ENCODE measurements around the gene TXNDC5. TPM values are rescaled to one million over a fixed set of nuclear protein-coding genes. Genes with fewer than 3 reads are reported as not detected.

The TXNDC5 gene
- total and polyA plus RNA-seq, 5 experiments from 2014 or later: 10.7 to 25.2 (median 14.5) TPM

- peak overlapping the region in 2 of 10 donors; percentile 57 to 79 for H3K27ac Mint-ChIP-seq
- POLR2A ChIA-PET: no interaction called here
Measured at GRCh38 chr6:7887278-7887991, 23.2 kb downstream of the TXNDC5 start.

GRCh38 chr6:7886132-7886531 is 24.5 kb downstream of the TXNDC5 start:
- POLR2A ChIA-PET: no interaction called here
- H3K4me3 Mint-ChIP-seq: no peak overlapping the region
- H3K27ac Mint-ChIP-seq: no peak overlapping the region

More at GRCh38 chr6:7887278-7887991, 23.2 kb downstream of the TXNDC5 start:
- H3K4me1 Mint-ChIP-seq: peaks cover 0 to 5% (median 0%) of the 10 kb centered on the region in 4 donors
- DNase-seq (no peak), ATAC-seq (no peak)
- no peaks in the 10 kb centered on the region for H3K9me3 Mint-ChIP-seq
- no peaks in the 10 kb centered on the region for H3K27me3 Mint-ChIP-seq
- no peak overlapping the region for H3K4me3 Mint-ChIP-seq
- peaks cover 10 to 91% (median 72%) of the 10 kb centered on the region in 3 donors for H3K36me3 Mint-ChIP-seq

GRCh38 chr6:7883381-7883780 is 27.2 kb downstream of the TXNDC5 start:
- Mint-ChIP-seq H3K27me3 (no peaks in the 10 kb centered on the region), H3K4me3 (no peak overlapping the region), H3K9me3 (no peaks in the 10 kb centered on the region), H3K27ac (no peak overlapping the region), H3K4me1 (peaks cover 0 to 5% (median 0%) of the 10 kb centered on the region in 4 donors), H3K36me3 (peaks cover 10 to 78% (median 60%) of the 10 kb centered on the region in 3 donors)
- ATAC-seq (no peak), DNase-seq (no peak)
- POLR2A ChIA-PET: no interaction called here

More at GRCh38 chr6:7886132-7886531, 24.5 kb downstream of the TXNDC5 start:
- ATAC-seq (no peak), DNase-seq (no peak)
- peaks cover 10 to 89% (median 69%) of the 10 kb centered on the region in 3 donors for H3K36me3 Mint-ChIP-seq
- no peaks in the 10 kb centered on the region for H3K9me3 Mint-ChIP-seq
- H3K27me3 Mint-ChIP-seq: no peaks in the 10 kb centered on the region
- peaks cover 0 to 5% (median 0%) of the 10 kb centered on the region in 4 donors for H3K4me1 Mint-ChIP-seq

DNA sequence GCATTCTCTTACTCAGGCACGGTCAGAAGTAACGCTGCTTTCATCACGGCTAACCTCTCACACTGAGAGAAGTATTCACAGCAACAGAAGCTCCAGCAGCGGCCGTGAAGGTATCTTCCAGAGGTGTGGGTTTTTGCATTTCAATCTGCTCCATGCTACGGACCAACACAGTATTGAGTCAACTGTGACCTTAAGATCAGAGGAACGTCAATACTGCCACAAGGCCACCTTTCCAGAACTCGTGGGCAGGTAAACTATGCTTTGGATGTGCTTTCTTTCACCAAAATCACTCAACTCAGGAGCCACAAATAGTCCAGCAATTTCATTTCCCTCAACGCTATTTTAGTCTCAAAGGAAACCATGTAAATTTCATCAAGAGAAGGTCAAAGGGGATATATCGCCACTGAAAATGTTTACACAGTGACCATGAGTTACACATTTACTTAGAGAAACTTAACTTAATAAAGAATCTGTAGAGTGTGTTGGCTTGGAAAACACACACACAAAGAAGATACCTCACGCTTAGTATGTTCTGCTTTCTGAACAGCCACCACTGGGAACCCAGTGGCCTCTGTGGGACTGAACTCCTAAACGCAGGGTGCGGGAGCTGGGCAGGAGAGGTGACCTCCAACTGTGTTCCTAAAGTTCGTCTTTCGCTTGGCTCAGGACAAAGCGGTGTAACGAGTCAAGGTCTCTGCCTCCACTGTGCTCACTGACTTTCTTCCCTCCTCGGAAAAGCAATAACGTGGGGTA is 27.9 kb downstream of the TXNDC5 start:
- Mint-ChIP-seq H3K4me3 (no peak overlapping the region), H3K36me3 (peaks cover 10 to 71% (median 53%) of the 10 kb centered on the region in 3 donors), H3K9me3 (no peaks in the 10 kb centered on the region), H3K27me3 (no peaks in the 10 kb centered on the region), H3K4me1 (peaks cover 0 to 3% (median 0%) of the 10 kb centered on the region in 4 donors), H3K27ac (no peak overlapping the region)
- no peak for ATAC-seq
- no peak for DNase-seq
- POLR2A ChIA-PET: no interaction called here

GRCh38 chr6:7881765-7882500 is 28.7 kb downstream of the TXNDC5 start:
- no peak for ATAC-seq
- peaks cover 10 to 66% (median 45%) of the 10 kb centered on the region in 3 donors for H3K36me3 Mint-ChIP-seq
- H3K27ac Mint-ChIP-seq: no peak overlapping the region
- H3K4me3 Mint-ChIP-seq: no peak overlapping the region
- POLR2A ChIA-PET: no interaction called here
- no peaks in the 10 kb centered on the region for H3K27me3 Mint-ChIP-seq
- H3K4me1 Mint-ChIP-seq: no peaks in the 10 kb centered on the region
- DNase-seq: no peak
- no peaks in the 10 kb centered on the region for H3K9me3 Mint-ChIP-seq

DNA sequence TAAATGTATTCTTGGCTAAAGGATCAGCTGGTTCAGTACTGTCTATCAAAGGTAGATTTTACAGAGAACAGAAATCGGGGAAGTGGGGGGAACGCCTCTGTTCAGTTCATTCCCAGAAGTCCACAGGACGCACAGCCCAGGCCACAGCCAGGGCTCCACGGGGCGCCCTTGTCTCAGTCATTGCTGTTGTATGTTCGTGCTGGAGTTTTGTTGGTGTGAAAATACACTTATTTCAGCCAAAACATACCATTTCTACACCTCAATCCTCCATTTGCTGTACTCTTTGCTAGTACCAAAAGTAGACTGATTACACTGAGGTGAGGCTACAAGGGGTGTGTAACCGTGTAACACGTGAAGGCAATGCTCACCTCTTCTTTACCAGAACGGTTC is 29.9 kb downstream of the TXNDC5 start:
- Mint-ChIP-seq H3K27ac (peak overlapping the region in 1 of 10 donors; percentile 45), H3K27me3 (no peaks in the 10 kb centered on the region), H3K4me3 (no peak overlapping the region), H3K9me3 (no peaks in the 10 kb centered on the region), H3K4me1 (no peaks in the 10 kb centered on the region), H3K36me3 (peaks cover 10 to 55% (median 40%) of the 10 kb centered on the region in 3 donors)
- POLR2A ChIA-PET: no interaction called here
- ATAC-seq (no peak), DNase-seq (no peak)

DNA sequence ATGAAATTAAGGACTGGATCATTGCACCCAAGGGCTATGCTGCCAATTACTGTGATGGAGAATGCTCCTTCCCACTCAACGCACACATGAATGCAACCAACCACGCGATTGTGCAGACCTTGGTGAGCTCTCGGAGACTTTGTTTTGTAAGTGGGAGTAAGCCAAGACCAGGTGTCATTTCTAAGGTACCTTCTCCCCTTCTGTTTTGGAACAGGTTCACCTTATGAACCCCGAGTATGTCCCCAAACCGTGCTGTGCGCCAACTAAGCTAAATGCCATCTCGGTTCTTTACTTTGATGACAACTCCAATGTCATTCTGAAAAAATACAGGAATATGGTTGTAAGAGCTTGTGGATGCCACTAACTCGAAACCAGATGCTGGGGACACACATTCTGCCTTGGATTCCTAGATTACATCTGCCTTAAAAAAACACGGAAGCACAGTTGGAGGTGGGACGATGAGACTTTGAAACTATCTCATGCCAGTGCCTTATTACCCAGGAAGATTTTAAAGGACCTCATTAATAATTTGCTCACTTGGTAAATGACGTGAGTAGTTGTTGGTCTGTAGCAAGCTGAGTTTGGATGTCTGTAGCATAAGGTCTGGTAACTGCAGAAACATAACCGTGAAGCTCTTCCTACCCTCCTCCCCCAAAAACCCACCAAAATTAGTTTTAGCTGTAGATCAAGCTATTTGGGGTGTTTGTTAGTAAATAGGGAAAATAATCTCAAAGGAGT is 30.4 kb downstream of the TXNDC5 start:
- no peak for ATAC-seq
- H3K4me3 Mint-ChIP-seq: no peak overlapping the region
- no peaks in the 10 kb centered on the region for H3K27me3 Mint-ChIP-seq
- no peaks in the 10 kb centered on the region for H3K9me3 Mint-ChIP-seq
- DNase-seq: no peak
- no peaks in the 10 kb centered on the region for H3K4me1 Mint-ChIP-seq
- POLR2A ChIA-PET: no interaction called here
- no peak overlapping the region for H3K27ac Mint-ChIP-seq
- peaks cover 9 to 50% (median 34%) of the 10 kb centered on the region in 3 donors for H3K36me3 Mint-ChIP-seq

DNA sequence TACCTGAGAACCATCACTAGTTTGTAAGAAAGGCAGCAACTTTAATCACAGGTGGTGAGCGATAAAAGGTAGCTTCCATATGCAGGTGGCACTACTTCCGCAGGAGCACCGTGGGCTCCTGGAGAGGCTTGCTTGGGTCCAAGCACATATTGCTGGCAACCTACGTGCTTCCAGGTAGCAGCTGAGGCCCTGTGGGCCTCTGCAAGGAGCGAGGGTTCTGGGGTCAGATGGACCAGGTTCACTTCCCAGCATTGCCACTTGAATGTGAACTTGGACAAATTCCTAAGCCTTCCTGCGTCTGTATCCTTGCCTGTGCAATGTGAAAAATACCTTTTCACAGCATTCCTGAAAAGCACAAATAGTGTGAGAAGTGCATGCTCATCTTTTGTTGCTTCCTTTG is 31.0 kb downstream of the TXNDC5 start:
- H3K9me3 Mint-ChIP-seq: no peaks in the 10 kb centered on the region
- POLR2A ChIA-PET: no interaction called here
- DNase-seq (no peak), ATAC-seq (no peak)
- peaks cover 3 to 44% (median 29%) of the 10 kb centered on the region in 3 donors for H3K36me3 Mint-ChIP-seq
- no peaks in the 10 kb centered on the region for H3K27me3 Mint-ChIP-seq
- H3K4me3 Mint-ChIP-seq: no peak overlapping the region
- no peak overlapping the region for H3K27ac Mint-ChIP-seq
- H3K4me1 Mint-ChIP-seq: no peaks in the 10 kb centered on the region

DNA sequence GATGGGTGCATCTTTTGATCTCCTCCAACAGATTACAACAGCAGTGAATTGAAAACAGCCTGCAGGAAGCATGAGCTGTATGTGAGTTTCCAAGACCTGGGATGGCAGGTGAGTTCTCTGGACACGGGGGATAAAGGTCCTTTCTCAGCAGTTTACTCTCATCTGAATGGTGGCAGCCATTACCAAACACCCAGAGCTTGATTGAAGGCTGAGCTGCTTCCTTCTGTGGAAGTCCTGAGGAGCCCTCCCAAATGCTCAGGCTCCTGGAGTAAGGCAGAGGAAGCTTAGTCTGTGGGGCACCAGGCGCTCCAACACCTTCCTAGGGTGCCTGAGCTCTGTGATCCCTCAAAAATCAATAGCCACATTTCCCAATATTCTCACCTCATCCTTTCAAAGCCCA is 31.5 kb downstream of the TXNDC5 start:
- POLR2A ChIA-PET: no interaction called here
- Mint-ChIP-seq H3K36me3 (peaks cover 0 to 39% (median 23%) of the 10 kb centered on the region in 3 donors), H3K27me3 (no peaks in the 10 kb centered on the region), H3K4me3 (no peak overlapping the region), H3K9me3 (peaks cover 0 to 1% (median 0%) of the 10 kb centered on the region in 9 donors), H3K4me1 (no peaks in the 10 kb centered on the region), H3K27ac (no peak overlapping the region)
- DNase-seq (no peak), ATAC-seq (no peak)

DNA sequence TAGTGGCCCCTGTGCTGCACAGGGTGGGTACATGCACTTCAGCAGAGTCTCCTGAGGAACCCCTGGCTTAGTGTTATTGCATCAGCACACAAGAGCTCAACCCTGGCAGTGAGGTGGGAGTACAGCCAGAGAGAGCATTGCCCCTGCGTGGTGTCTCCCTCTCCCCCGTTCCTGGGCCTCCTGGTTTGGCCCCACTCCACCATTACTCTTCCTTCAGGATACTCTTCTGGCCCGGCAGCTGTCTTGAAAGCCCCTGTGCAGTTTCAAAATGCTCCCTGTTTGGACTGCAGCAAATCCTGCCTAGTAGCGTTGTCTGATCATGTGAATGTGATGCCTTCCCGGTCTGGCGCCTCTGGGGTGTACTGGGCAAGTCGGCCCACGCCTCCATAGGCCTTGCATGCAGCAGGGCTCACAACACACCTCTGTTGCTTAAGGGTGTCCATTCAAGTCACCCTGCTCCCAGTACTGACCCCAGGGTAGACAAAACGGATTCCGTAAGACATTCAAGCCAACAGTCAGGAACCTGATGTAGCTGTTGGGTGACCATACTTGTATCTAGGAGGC is 32.1 kb downstream of the TXNDC5 start:
- no peak overlapping the region for H3K4me3 Mint-ChIP-seq
- peaks cover 0 to 33% (median 18%) of the 10 kb centered on the region in 3 donors for H3K36me3 Mint-ChIP-seq
- H3K27me3 Mint-ChIP-seq: no peaks in the 10 kb centered on the region
- H3K4me1 Mint-ChIP-seq: no peaks in the 10 kb centered on the region
- DNase-seq: no peak
- peaks cover 0 to 6% (median 0%) of the 10 kb centered on the region in 9 donors for H3K9me3 Mint-ChIP-seq
- ATAC-seq: no peak
- H3K27ac Mint-ChIP-seq: no peak overlapping the region
- POLR2A ChIA-PET: interaction anchor here (0.6 kb wide), 1 partner anchor 82 kb away, joined by 4 read pairs; no protein-coding TSS in a partner anchor

DNA sequence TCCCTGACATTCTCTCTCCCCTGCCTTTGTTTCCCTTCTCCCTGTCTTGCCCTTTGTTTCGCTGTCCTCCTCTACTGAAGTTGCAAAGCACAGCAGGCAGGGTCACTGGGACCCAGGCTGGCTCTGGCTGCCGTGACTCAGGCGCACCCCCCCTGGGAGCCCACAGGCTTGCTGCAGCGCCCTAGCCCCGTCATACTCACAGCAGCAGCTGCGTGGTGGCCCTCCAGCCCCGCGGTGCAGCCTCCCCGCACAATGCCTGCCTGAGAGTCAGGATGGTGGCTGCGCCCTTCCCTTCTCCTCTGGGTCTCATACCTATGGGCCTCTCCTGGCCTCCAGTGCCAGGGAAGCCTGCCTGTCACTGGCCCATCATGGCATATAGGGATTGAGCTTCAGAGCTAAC is 41.7 kb downstream of the TXNDC5 start:
- ATAC-seq (no peak), DNase-seq (no peak)
- no peaks in the 10 kb centered on the region for H3K4me1 Mint-ChIP-seq
- peaks cover 0 to 10% (median 2%) of the 10 kb centered on the region in 9 donors for H3K9me3 Mint-ChIP-seq
- peaks cover 0 to 7% (median 0%) of the 10 kb centered on the region in 3 donors for H3K36me3 Mint-ChIP-seq
- no peak overlapping the region for H3K27ac Mint-ChIP-seq
- no peak overlapping the region for H3K4me3 Mint-ChIP-seq
- H3K27me3 Mint-ChIP-seq: peaks cover 0 to 11% (median 0%) of the 10 kb centered on the region in 5 donors
- POLR2A ChIA-PET: no interaction called here

- peaks cover 0 to 2% (median 0%) of the 10 kb centered on the region in 9 donors for H3K9me3 Mint-ChIP-seq
- no peaks in the 10 kb centered on the region for H3K4me1 Mint-ChIP-seq
- POLR2A ChIA-PET: no interaction called here
- H3K4me3 Mint-ChIP-seq: no peak overlapping the region
- no peaks in the 10 kb centered on the region for H3K36me3 Mint-ChIP-seq
- ATAC-seq: no peak
- DNase-seq: no peak
- no peak overlapping the region for H3K27ac Mint-ChIP-seq
- peaks cover 1 to 11% (median 2%) of the 10 kb centered on the region in 5 donors for H3K27me3 Mint-ChIP-seq
Measured at GRCh38 chr6:7866526-7866925, 44.1 kb downstream of the TXNDC5 start.

Measured in naive thymus-derived CD8-positive, alpha-beta T cell (primary cell).